ENCODE measurements around the gene PTMS.

GRCh38 chr12:6787309-6787708 lies 21.1 kb downstream of the PTMS start:
- TF ChIP-seq EZH2 (IDR thresholded peaks at IDR 0.05; ENCODE audit: insufficient read depth, poor library complexity, severe bottlenecking): no peak
- TF ChIP-seq EZH2phosphoT487 (IDR thresholded peaks at IDR 0.05; ENCODE audit: insufficient read depth, low read depth): no peak

Measured in GM23248 (cell line).